ENCODE data around the gene CD6.

Gene CD6

GRCh38 chr11:61011229-61011870, 39.9 kb downstream of the CD6 start:
- DNase-seq, result no peak

GRCh38 chr11:61011950-61012736, 40.7 kb downstream of the CD6 start:
- DNase-seq, result no peak

GRCh38 chr11:61012737-61013215, 41.3 kb downstream of the CD6 start:
- no peak for DNase-seq

- no peak for DNase-seq
Measured at GRCh38 chr11:61018059-61018458, 46.6 kb downstream of the CD6 start.

- no peak for DNase-seq
Measured at GRCh38 chr11:61019037-61019831, 47.8 kb downstream of the CD6 start.

GRCh38 chr11:61019832-61020405, 48.4 kb downstream of the CD6 start:
- DNase-seq, result no peak

GRCh38 chr11:61020551-61021235, 49.2 kb downstream of the CD6 start:
- DNase-seq, result no peak

GRCh38 chr11:61021661-61022212, 50.3 kb downstream of the CD6 start:
- no peak for DNase-seq

GRCh38 chr11:61022311-61023085, 51.0 kb downstream of the CD6 start:
- peak in 1 of 2 experiments; percentile 62 for DNase-seq

GRCh38 chr11:61023086-61023965, 51.8 kb downstream of the CD6 start:
- no peak for DNase-seq

GRCh38 chr11:61023966-61024295, 52.5 kb downstream of the CD6 start:
- no peak for DNase-seq

- DNase-seq, result no peak
Measured at GRCh38 chr11:61024938-61025820, 53.7 kb downstream of the CD6 start.

GRCh38 chr11:61025821-61026120, 54.3 kb downstream of the CD6 start:
- DNase-seq, result no peak

- DNase-seq, result no peak
Measured at GRCh38 chr11:61026121-61027031, 54.9 kb downstream of the CD6 start.

- no peak for DNase-seq
Measured at GRCh38 chr11:61027141-61027840, 55.8 kb downstream of the CD6 start.

- no peak for DNase-seq
Measured at GRCh38 chr11:61028135-61028729, 56.8 kb downstream of the CD6 start.

GRCh38 chr11:61032824-61033223, 61.3 kb downstream of the CD6 start:
- no peak for DNase-seq

Measured in NCI-H524 (cell line).